Stimulated activated CD8-positive, alpha-beta memory T cell treated with anti-CD3 and anti-CD28 coated beads, Interleukin-7, amount 100 ng/mL, for 1 hour (primary cell): ENCODE measurements around the gene CCDC3.
"Not testable (repeated sequence)": the region's sequence is repeated elsewhere in the genome, so short reads cannot be mapped to it uniquely, and the experiment has no call there.

ENCODE experiments used
- DNase-seq, 2 donors: peaks; one replicate each; pipeline ENCODE4 v3.0.0-alpha.2; 2020; ENCODE audit warnings: low read depth in 2 of 2

Gene CCDC3

DNA sequence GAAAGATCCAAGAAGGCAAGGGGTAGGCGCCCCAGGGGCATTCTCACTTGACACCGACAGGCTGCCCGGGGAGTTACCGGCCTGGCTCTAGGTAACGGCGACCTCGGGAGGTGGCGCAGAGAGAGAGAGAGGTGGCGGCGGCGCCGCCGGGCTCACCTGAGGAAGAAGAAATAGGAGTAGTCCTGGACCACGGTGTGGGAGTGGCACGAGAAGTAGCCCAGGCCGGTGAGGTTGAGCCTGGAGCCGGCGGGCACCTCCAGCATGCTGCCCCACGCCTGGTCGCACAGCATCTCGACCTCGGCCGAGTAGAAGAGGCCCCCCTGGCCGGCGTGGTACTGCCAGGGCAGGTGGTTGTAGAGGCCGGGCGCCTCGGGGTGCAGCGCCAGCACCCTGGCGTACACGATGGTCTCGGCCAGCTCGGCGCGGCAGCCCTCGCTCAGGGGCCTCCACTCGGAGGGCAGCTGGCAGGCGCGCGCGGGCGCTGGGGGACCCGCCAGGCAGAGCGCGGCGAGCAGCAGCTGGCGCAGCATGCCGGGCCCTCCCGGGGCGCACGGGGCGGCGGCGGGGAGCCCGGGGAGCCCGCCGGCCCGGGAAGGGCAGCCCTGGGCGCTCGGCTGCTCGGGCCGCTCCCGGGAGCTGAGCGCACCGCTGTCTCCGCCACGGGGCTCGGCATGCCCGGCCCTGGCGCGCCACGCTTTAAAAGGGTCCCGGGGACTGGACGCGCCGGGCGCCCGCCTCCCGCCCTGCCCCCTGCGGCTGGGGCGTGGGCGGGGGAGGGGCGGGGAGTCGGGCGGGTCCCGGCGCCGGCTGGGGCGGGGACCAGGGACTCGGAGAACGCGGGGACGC is at the start of gene CCDC3:
TSS of gene CCDC3 (minus strand) at position 673 of the 846 bp plus-strand sequence. CDS start at position 530, 143 bp downstream.
- no peak for DNase-seq

- DNase-seq = no peak
These were observed 49.7 kb upstream of the CCDC3 start for GRCh38 chr10:13051126-13051694.

GRCh38 chr10:13049774-13050420 is 48.4 kb upstream of the CCDC3 start:
- DNase-seq = no peak

GRCh38 chr10:13048762-13049161 is 47.2 kb upstream of the CCDC3 start:
- no peak for DNase-seq

DNA sequence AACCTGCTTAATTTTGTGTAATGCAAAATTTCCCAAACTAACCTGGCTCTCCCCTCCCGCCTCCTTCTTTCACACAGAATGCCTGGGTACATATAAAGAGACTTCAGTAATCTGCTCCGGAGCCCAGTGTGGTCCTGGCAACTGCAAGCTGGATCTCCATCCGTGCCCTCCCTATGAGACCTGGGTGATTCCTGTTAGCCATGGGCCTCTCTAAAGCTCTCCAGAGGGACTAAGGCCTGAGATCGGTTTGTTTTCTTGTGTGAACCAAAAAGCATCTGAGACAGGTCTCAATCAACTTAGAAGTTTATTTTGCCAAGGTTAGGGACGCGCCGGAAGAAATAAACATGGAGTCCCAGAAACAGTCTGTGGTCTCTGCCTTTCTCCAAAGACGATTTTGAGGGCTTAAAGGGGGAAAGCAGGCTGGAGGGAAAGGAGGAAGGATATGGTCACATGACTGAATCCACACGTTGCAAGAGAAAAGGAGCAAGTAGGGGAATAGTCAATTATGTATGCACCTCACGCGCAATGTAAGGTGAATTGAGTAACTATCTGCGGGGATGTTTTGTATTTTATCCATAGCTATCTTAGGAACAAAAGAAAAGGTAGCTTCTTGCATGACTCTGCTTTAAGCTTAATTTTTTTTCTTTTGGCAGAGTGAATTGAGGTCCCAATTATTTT is 46.2 kb upstream of the CCDC3 start:
- DNase-seq = no peak

- DNase-seq = no peak
These were observed 45.5 kb upstream of the CCDC3 start for GRCh38 chr10:13046851-13047528.

DNA sequence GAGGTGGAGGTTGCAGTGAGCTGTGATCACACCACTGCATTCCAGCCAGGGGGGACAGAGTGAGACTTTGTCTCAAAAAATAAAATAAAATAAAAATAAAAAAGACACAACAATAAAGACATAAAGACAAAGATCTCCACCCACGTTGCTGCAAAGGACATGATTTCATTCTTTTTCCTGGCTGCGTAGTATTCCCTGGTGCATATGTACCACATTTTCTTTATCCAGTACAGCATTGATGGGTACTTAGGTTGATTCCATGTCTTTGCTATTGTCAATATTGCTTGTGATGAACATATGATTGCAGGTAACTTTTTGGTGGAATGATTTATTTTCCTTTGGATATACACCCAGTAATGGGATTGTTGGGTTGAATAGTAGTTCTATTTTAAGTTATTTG is 42.0 kb upstream of the CCDC3 start:
- no peak for DNase-seq

GRCh38 chr10:13039761-13040160 is 38.2 kb upstream of the CCDC3 start:
- DNase-seq = no peak

DNA sequence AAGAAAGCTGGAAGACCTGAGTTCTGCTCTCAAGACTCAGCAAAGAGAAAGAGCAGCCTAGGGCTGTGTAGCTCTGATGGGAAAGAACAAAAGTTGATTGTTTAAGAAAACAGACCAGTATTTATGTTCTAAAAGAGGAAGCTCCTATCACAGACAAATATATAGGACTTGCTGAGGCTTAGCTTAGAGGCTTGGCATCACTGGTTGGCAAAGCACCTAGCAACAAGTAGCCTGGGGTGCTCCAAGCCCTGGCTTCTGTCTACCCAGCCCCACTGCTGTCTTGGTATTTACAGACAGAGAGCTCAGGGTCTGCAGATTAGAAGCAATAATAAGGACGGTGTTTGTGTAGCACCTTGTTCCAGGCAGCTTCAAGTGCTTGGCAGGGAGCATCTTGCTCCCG is 36.9 kb upstream of the CCDC3 start:
- no peak for DNase-seq

- no peak for DNase-seq
These were observed 36.3 kb upstream of the CCDC3 start for GRCh38 chr10:13037832-13038231.

- DNase-seq = no peak
These were observed 35.3 kb upstream of the CCDC3 start for GRCh38 chr10:13036841-13037240.

GRCh38 chr10:13035731-13036130 is 34.2 kb upstream of the CCDC3 start:
- DNase-seq = not testable (repeated sequence)

DNA sequence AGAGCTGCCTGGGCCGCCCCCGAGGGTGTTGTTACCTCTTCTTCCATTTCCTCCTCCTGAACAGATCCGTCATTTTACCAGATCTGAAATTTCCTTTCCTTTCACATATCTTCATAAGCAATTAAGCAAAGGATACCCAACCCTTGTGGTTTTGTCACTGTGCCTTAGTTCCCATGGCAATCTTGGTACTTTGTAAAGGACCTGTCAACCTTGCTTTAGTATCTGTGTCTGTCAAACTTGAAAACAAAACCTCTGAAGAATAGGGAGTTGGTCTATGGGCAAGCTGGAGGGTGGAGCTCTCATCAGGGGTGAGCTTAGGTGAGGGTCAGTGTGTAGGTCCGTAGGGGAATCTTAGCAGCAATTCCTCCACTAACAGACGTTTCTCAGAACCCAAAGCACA is 25.4 kb upstream of the CCDC3 start:
- no peak for DNase-seq

GRCh38 chr10:13023754-13024153 is 22.2 kb upstream of the CCDC3 start:
- no peak for DNase-seq

DNA sequence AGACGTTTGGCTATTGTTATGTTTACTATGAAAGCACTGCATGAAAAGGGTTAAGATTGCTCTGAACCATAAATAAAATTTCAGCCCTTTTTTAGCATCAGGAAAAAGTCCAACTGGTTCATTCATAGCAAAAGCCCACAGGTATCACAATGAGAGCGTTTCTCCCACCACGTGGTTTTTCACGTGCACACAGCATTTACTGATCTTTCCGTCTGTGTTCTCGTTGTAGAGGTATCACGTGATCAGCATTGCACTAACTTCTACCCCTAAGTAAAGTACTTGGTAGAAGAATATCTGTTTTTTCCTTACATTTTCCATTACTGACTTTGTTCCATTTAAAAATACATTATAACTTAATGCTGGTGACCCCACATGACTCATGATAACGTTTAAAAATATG is 17.8 kb upstream of the CCDC3 start:
- DNase-seq = no peak

DNA sequence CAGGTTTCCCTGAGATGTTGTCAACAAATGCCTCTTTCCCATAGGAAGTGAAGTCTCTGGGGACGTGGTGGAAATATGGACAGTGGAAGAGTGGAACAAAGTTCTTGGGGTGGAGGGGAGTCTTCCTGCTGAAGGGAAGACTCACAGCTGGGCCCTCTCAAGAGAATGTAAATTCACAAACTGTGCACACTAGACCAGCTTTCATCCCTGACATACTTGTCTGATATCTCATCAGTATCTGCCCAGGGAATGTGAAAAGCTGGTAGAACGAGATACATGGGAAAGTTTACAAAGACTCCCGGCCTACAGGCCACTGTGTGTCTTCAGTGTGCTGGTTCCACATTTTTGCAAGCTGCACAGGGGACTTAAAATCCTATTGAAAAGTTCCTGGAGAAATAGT is 16.7 kb upstream of the CCDC3 start:
- no peak for DNase-seq

DNA sequence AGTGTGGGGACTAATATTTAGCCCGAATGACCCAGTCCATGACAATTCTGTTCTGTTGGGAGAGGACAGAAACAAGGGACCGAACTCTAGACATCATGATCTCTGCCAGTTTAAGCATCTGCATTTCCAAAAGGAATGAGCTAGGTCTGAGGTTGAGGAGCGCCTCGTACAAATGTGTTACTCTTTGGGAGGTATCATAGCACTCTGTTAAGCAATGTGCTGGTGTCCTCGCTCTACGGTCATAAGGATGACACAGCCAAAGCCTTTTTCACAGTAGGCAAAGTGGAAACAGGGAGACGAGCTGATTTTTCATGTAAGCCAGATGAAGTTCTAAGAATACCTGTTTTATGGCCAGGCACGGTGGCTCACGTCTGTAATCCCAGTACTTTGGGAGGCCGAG is 15.4 kb upstream of the CCDC3 start:
- DNase-seq = no peak

DNA sequence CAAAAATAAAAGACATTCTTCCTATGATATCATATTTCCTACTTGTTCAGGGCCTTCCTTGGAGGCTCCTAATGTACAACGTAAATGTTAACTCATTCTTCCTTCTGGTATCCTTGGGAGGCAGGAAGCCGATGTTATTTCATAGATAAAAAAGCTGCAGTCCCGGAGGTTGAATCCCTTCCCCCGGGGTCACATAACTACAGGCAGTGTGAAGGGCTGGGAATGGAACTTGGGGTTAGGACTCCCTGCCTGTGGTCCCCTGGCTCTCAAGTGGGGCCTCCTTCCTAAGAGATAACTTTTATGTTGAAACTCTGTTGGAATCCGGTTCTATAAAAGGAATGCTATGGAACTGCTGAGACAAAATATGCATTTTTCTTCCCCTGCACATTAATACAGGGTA is 14.9 kb upstream of the CCDC3 start:
- DNase-seq = no peak

- DNase-seq = no peak
These were observed 4.5 kb upstream of the CCDC3 start for GRCh38 chr10:13006037-13006436.

GRCh38 chr10:13003759-13004158 is 2.2 kb upstream of the CCDC3 start:
- DNase-seq = no peak

DNA sequence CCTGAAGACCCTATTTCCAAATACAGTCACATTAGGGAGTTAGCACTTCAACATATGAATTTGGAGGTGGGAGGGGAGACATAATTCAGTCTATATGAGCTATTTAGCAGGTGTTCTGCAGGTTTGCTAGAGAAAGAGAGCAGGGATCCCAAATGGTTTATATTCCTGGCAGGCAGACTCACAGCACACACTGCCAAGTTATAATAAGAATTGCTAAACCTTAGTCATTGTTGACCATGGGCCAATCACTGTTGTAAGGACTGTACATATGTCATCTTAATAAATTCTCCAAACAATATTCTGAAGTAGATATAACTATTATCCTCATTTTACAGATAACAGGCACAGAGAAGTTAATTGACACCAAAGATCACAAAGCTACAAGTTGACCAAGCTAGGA is 1.5 kb upstream of the CCDC3 start:
- no peak for DNase-seq

DNA sequence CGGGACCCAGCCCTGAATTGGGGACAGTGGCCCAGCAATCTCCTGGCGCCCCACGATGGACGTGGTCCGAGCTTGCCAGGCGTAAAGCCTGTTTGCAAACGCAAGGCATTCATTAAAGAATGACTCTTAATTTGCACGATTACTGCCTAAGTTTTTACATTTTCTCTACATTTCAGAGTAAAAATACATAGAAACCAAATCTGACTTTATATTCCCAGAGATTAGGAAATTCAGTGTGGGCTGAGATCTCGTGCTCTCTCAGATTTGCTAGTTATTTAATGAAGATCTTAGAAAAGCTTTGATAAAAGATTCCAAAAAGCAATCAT is 337 bp upstream of the CCDC3 start:
- no peak for DNase-seq
